ENCODE measurements around the gene KCNT2.

- TF ChIP-seq CTCF (IDR thresholded peaks at IDR 0.05) (peak; percentile 23; the same call in 1 of the 2 replicates), SIN3A (IDR thresholded peaks at IDR 0.05; ENCODE audit: borderline replicate concordance, insufficient read depth, low read depth, low read length) (no peak), POLR2AphosphoS5 (IDR thresholded peaks at IDR 0.05; ENCODE audit: low read depth, low read length) (no peak), REST (IDR thresholded peaks at IDR 0.05; ENCODE audit: insufficient read depth in 1 of 2, low read depth in 2 of 2, low read length in 1 of 2) (no peak), TCF7L2 (IDR thresholded peaks at IDR 0.05; ENCODE audit: low read depth, low read length) (no peak)
Observed at GRCh38 chr1:196372896-196373536, 235.2 kb downstream of the KCNT2 start.
